SH-SY5Y (cell line): ENCODE results near the gene NTRK1.

Experiments
- GATA2 ChIP-seq: IDR thresholded peaks from 2 replicates; pipeline ENCODE4 v1.6.1; 2011; ENCODE audit warnings: mild to moderate bottlenecking, low read depth, low read length
- GATA3 ChIP-seq: IDR thresholded peaks from 2 replicates; pipeline ENCODE4 v1.6.1; 2011; ENCODE audit warnings: low read depth, mild to moderate bottlenecking, low read length, moderate library complexity

NTRK1 gene

GRCh38 chr1:156925154-156926010 lies 64.7 kb downstream of the NTRK1 start:
- no peak for TF ChIP-seq GATA2
- TF ChIP-seq GATA3 = no peak

GRCh38 chr1:156926175-156926574 lies 65.5 kb downstream of the NTRK1 start:
- no peak for TF ChIP-seq GATA2
- TF ChIP-seq GATA3 = no peak

- TF ChIP-seq GATA3 (no peak), GATA2 (no peak)
Measured at GRCh38 chr1:156927215-156928042, 66.8 kb downstream of the NTRK1 start.

GRCh38 chr1:156928043-156928602 lies 67.5 kb downstream of the NTRK1 start:
- TF ChIP-seq GATA3 (no peak), GATA2 (no peak)

GRCh38 chr1:156929596-156930238 lies 69.1 kb downstream of the NTRK1 start:
- no peak for TF ChIP-seq GATA3
- no peak for TF ChIP-seq GATA2

GRCh38 chr1:156930483-156930882 lies 69.8 kb downstream of the NTRK1 start:
- no peak for TF ChIP-seq GATA3
